NCI-H748 (cell line): ENCODE results near the gene DHX8.

Experiments used
- DNase-seq: peaks from one replicate; lab custom pipeline; 2025; ENCODE audit not compliant: unreplicated experiment; lab: John Stamatoyannopoulos, UW

The DHX8 gene

DNA sequence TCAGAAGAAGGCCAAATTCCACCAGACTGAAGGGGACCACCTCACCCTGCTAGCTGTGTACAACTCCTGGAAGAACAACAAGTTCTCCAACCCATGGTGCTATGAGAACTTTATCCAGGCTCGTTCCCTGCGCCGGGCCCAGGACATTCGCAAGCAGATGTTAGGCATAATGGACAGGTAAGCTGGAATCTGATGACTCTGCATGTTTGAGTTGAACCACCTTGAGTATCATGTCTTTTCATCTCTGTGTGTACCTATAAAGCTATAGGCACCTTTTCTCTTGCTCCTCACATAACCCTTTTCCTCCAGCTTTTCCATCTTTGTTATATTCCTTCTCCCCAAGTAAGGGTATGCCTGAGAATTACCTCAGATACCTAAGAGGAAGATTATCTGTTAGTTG, 37.6 kb downstream of the DHX8 start:
- DNase-seq, result no peak

DNA sequence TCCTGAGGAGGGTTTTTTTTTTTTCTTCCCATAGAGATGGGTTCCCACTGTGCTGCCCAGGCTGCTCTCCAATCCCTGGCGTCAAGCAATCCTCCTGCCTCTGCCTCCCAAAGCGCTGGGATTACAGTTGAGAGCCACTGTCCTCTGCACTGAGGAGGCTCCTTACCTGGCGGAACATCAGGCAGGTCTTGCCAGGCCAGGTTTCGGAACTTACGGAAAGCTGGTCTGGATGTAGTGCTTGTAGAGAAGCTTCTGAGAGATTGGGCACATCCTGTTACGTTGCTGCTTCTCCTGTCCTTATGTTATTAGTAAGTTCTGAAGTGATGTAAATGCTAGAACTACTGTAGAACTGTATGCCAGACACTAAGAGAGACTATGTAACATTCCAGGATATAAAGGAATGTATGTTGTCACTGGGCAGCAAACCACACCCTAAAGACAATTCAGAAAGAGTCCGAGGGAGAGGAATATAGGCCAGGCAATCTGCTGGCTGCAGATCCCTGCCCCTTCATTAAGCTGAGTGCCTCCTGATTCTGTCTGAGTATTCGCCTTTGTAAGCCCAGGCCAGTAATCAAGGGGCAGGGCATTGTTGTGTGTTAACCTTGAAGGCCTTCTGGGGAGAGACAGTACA, 41.3 kb downstream of the DHX8 start:
- DNase-seq, result no peak

DNA sequence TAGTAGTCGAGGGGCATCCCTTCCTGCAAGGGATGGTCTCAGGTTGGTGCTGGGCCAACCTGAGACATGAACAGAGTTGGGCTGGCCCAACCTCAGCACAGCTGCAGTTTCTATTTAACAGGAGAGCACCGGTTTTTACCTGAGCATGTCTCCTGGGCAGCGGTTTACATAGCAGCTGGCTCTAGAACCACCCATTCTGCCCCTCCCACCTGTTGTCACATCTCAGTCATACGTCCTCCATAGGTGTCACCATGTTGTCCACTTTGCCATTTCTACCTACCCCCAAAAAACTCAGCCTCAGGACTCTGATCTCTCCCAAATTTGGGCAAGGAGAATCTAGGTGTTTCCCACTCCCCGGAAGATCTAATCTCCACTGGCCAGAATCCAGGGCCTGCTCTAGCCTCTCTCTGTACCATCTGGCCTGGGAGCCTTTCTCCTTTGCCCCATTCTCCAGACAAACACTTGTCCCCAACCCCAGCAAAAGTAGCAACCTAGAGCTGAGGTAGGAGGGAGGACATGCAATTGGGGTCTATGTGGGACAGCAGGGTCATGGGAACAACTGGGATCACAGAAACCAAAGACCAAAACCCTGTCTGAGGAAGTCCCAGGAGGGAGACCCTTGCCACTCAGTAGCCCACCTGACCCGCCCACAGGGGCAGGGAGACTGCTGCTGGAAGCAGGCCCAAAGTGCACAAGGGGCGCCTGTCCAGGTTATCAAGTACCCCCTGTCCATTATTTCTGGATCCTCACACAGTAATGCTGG, 43.3 kb downstream of the DHX8 start:
- DNase-seq, result no peak

DNA sequence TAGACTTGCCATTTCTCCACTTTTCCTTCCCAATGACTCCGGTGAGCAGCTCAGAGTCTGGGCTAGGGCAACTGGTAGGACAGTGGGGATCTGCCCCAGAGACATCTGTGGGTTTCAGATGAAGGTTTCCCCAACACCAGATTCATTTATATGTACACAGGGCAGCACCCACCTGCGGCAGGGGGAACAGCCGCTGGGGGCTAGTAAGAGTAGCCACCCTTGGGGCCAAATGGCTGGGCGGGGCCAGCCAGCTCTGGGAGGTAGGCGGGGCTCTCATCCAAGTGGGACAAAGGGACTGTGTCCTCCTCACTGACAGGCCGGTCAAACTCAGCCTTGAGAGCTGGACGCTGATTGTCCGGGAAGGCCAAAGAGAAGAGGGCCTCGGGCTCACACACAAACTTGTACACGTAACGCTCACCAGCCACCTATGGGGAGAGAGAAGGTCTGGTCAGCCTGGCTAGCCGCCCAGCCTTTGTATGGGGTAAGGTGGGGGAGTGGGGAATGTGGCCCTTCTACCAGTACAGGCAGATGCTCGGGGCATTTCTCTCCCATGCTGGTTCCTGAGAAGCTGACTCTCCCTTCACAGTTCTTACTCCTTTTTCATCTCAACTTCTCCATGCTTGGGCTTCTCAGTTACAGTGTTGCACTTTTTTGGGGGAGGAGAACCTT, 44.7 kb downstream of the DHX8 start:
- DNase-seq, result no peak

DNA sequence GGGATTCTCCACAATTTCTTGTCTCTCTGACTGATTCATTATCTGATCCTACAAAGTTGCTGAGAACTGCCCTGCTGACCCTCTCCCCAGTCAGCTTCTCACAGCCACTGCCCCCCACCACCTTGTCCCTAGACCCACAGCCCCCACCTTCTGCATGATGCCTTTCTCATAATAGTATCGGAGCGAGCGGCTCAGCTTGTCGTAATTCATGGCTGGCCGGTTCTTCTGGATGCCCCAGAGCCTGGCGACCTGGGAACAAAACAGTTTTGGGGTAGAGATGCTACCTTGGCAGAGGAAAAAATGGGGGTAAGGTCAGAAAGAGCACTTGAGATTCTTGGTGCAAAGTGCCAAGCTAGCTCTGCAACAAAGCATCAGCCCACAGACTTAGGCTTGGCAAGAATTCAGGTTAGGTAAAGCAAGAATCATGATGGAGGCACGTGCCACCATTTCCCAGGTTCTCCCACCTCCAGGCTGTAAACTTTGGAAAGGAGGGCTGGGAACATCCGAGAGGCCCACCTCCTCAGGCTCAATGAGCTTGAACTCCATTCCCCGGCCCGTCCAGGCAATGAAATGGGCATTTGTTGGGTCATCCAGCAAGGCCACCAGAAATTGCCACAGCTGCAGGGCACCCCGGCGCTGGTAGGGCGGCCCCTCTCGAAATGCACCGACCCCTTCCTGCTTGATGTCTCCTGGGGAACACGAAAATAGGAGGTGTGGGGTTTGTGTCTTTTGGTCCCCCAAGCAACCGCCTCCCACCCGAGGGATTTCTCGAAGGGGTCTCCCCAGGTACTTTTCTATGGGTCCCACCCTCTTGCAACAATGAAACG, 45.4 kb downstream of the DHX8 start:
- no peak for DNase-seq

DNA sequence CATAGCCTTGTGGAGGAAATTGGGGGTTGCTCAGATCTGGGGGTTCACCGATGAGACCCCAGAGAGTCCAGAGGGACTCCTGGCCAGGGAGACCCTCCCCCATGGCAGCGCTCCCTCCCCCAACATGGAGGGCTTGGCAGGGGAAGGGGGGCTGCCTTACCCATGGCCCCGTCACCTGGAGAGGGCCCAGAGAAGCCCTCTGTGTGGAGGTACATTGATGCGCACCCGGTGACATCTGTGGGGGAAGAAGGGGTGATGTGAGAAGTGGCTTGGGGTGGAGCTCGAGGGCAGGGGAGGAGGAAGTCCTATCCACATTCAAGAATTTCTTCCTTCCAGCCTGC, 46.1 kb downstream of the DHX8 start:
- no peak for DNase-seq

DNA sequence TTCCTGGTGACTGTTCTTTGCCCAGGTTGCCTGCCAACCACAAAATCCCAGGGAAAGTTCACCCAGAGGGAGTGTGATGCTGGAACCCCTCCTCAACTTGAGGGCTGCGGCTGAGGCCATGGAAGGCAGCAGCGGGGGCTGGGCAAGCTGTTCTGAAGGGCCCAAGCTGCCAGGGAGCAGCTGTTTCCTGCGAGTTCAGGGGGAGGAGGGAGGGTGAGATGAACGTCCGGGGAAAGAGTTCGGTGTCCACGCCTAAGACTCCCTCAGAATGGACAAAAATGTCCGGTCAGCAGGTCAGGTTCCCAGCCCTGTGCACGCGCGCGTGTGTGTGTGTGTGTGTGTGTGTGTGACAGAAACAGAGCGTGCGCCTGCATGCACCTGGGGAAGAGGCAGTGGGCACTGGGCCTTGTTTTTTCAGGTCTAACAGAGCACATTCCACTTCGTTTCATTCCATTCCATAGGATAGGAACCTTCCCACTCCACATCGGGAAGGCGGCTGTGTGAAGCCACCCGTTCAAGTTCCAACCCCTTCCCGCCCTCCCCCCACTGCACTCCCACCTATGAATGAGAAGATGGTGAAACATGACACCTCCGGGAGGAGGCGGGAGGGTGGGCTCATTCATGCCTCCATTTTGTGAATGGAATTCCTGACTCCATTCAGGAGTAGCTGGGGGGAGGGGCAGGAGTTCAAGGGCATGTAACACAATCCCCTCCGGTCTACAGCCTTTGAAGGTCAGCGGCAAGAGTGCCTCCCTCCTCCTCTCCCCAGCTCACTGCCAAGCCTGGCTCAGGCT, 46.7 kb downstream of the DHX8 start:
- peak; percentile 94 for DNase-seq

DNA sequence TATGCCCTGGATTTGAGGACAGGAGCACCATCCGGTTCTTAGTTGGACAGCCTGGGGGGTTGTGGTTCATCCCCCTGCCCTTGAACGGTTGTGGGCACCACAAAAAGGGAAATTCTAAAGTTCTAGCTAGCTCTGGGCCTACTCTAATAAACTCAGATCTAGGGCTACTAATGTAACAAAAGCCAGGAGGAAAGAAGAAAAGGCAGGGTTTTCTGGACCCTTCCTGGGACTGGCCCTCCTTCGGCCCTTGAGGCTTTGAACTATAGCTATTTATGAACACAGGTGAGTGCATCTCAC, 47.3 kb downstream of the DHX8 start:
- DNase-seq, result no peak

DNA sequence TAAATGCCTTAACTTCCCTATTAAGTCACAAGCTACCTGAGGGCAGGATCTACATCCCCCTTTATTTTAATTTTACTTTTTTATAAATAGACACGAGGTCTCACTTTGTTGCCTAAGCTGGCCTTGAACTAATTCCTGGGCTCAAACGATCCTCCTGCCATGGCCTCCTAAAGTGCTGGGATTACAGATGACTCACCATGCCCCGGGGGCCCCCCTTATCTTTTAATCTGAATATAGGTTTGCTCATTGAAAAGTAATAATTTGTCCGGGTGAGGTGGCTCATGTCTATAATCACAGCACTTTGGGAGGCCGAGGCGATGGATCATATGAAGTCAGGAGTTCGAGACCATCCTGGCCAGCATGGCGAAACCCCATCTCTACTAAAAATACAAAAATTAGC, 48.2 kb downstream of the DHX8 start:
- no peak for DNase-seq

DNA sequence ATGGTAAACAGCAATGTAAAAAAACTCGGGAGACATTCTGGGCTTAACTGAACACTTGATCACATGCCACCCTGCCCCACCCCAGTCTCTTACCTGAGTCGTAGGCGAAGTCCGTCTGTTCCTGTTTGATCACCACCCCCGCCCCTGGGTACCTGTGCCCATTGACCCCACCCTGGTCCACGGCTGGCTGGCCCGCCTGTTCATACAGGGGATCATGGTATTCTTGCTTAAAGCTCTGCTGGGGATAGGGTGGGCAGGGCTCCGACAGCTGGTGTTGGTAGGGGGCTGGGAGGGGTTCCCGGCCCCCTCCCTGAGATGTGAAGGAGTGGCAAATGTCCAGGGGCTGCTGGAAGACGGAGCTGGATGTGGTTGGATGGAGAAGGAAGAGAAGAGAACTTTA, 48.8 kb downstream of the DHX8 start:
- DNase-seq, result no peak

DNA sequence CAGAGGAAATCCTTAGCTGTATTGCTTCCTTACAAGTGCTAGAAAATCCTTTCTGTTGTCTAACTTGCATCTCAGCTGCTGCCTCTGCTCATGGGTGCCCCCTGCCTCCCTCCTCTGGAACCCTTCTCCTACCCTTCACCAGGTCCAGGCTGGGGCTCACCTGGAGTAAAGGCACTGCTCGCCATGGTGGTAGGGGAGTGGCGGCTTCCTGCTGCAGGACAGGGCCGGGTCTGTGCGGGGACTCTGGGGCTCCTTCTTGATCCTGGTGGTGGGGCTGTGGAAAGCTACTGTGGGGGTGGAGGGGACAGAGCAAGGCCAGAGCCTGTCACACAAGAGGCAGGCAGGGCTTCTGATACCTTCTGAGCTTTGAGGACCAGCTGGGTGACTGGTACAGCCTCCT, 49.9 kb downstream of the DHX8 start:
- DNase-seq, result no peak

DNA sequence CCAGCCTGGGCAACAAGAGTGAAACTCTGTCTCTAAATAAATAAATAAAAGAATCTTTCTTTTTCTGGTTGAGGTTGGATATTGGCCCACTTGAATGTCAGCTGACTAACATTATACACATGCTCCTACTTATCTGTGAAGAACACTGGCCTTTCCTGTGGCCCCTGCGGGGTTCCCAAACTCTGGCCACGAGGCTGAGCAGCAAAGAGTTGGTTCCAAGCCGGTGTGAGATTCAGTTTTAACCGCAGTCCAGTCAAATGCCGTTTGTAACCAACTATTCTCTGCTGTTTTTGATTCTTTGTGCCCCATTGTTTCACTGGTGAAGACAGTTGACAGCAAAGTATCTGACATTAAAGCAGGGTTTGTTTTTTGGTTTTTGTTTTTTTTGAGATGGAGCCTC, 51.1 kb downstream of the DHX8 start:
- DNase-seq, result no peak

DNA sequence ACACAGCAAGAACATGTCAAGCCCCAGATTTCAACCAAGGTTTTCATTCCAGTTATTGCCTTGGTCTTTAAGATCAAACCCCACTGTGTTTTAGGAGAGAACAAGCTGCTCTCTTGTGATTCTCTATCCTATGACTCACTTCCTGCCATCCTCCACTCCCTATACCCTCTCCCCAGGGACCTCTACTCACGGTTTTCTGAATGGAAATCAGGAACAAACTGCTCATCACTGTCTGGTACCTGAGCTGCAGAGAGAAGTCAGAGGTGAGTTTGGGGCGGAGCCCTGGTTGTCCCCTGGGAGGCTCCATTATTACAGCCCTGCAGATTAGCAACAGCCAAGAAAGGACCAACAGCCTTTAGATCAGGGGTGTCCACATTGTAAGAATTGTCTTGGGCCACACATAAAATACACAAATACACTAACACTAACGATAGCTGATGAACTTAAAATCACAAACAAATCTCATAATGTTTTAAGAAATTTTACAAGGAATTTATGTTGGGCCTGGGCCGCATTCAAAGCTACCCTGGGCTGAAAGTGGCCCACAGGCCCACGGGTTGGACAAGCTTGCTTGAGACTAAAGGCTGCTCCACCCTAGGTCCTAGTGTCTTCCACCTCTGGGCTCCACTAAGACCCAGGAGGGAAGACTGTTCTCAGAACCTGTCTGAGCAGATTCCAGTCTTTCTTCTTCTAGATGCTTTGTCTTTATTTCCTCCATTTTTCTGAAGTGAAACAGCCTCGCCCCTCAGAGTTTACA, 52.6 kb downstream of the DHX8 start:
- peak; percentile 47 for DNase-seq

DNA sequence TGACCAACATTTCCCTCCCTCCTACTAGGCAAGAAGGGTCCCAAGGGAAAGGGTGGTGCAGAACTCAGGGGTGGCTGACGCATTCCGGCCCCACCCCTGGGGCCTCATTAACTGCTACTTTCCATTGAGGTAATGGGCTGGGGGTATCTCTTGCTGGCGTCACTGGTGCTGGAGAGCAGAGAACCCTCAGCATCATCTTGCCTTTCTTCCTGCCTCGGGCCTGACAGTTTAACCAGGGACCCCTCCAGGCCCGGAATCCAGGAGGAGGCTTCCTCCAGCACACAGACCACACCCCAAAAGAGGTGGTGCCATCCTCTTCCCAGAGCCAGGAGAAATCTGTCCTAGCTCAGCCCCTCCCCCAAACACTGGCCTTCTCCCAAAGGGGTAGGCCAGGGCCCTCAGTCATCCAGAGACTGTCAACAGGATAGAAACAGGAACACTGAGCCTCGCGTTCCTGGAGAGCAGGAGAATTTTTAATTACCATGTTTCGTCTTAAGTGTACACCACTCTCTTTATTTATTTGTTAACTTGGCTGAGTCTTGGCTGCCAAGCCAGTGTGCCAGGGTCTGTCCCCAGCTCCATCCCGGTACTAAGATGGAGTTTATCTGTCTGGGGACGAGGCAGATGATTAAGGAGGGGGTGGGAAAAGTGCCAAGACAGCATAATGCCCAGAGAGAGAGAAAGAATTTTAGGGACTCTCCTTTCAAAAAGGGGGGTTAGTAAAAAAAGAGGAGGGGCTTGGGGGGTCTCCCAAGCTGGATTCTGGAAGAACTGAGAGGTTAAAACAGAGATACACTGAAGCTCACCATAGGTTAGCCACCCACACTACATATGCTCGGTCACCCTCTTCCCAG, 57.3 kb downstream of the DHX8 start:
- no peak for DNase-seq

DNA sequence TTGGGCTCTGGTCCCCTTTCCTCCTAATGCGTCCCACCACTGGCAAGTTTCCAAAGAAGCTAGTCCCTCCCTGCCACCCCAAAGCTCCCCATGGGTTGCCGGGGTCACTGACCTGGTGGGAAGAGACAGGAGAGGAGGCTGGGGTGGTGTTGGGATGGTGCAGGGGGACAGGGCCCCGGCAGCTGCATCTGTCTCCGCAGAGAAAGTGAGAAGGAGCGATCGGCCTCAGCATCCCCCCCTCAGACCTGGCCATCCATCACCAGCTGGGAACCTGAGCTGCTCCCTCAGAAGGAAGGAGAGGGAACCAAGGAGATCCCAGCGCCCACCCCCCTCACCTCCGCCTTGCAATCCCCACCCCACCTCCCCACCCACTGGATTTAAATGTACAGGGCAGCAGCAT, 59.1 kb downstream of the DHX8 start:
- no peak for DNase-seq

DNA sequence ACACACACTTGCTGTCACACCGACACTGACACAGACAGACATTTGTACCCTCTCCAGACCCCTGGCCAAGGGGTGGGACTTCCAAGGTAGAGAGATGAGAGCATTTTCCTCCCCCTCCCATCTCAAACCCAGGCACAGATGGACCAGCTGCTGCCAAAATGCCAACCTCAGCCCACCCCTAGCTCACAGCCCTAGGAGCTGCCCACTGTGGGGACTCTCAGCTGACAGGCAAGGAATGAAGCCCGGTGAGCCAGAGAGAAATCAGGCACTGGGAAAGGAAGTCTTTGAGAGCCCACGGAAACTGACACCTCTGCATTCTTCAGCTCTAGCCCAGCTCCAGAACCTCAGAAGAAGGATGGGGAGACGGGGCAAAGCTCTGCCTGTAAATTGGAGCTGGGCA, 59.5 kb downstream of the DHX8 start:
- DNase-seq, result no peak

DNA sequence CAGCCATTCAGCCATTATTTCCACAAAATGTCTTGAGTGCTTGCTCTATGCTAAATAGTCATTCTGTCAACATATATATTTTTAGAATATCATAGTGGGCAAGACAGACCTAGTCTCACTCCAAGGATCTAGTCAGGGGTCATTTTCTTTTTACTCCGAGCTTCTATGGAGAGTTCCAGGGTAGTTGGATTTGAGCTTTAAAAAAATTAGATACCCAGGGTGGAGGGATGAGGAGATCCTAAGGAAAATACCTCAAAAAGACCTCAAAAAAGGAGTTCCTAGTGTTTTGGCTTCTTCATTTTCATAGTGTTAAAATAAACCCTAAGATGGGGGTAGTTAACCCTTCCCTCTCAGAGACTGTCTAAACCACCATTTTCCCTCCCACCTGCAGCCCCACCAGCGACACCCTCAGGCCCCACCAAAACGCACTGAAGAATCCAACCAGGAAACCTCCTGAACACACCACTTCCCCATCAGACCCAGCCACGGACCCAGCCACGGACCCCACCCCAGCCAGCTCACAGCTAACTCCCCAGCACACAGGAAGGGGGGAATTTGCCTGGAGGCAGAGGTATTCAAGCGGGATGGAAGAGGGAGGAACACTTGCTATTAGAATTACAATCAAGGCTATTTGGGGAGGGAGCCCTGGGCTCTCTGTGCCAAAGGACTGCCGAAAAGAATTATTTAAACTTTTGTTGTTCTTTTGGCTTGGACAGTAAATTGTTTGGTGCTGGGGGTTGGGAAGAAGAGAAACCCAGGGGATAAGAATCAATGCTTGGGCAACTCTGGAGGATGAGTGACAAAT, 60.2 kb downstream of the DHX8 start:
- DNase-seq, result peak; percentile 57

DNA sequence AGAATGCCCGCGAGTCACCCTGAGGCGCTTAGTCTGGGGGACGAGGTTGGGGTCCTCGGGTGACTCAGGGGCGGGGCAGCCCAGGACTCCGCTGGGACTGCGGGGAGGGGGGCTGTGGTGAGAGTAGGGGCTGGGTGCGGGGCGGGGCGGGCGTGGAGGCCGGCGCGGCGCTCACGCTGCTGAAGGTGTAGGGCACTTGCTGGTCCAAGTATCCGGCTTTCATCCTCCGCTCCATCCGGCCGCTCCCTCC, 61.5 kb downstream of the DHX8 start:
- DNase-seq, result no peak
